Bronchial epithelial cell (primary cell): ENCODE results near the gene PSTPIP2. TPM values are rescaled to one million over a fixed set of nuclear protein-coding genes. Genes with fewer than 3 reads are reported as not detected.

Source experiments
- DNase-seq: peaks from one replicate; pipeline ENCODE4 v3.0.0-alpha.2; 2010; ENCODE audit warnings: low read depth
- FAIRE-seq: peaks from 2 replicates; lab custom pipeline; 2011; peaks lifted over from hg19 to GRCh38; lab: Jason Lieb, UNC
- H3K27me3 ChIP-seq: 2 replicates; pipeline ENCODE4 v1.5.1; 2011; ENCODE audit warnings: low read length; ENCODE audit not compliant: control insufficient read depth, insufficient read depth
- H3K36me3 ChIP-seq: 2 replicates; pipeline ENCODE4 v1.5.1; 2011; ENCODE audit warnings: low read length; ENCODE audit not compliant: control insufficient read depth, insufficient read depth
- H3K4me3 ChIP-seq: 2 replicates; pipeline ENCODE4 v1.5.1; 2011; ENCODE audit warnings: mild to moderate bottlenecking, low read depth, low read length, control low read depth
- CTCF ChIP-seq: IDR thresholded peaks from 2 replicates; pipeline ENCODE4 v1.5.1; 2011; ENCODE audit warnings: mild to moderate bottlenecking, moderate library complexity, low read length, control low read depth, inconsistent platforms; ENCODE audit not compliant: insufficient read depth, severe bottlenecking
- total RNA-seq: library from RNA; depleted of rRNA; stranded (reverse); fragments of >200 nt; gene quantifications from 2 replicates; pipeline ENCODE4 v1.2.1, GENCODE V29; 2014

Gene PSTPIP2
- total RNA-seq, 1 donor from 2014 or later, result 6.6 TPM

GRCh38 chr18:45945669-45946068 lies 126.4 kb downstream of the PSTPIP2 start:
- Histone ChIP-seq H3K27me3 (no peaks in the 10 kb centered on the region), H3K4me3 (no peak overlapping the region), H3K36me3 (peaks cover 16% of the 10 kb centered on the region)
- TF ChIP-seq CTCF, result no peak
- FAIRE-seq, result no peak
- DNase-seq, result no peak

- peaks cover 13% of the 10 kb centered on the region for H3K36me3 ChIP-seq
- no peaks in the 10 kb centered on the region for H3K27me3 ChIP-seq
- TF ChIP-seq CTCF, result no peak
- FAIRE-seq (no peak), DNase-seq (peak; percentile 25)
- no peak overlapping the region for H3K4me3 ChIP-seq
These were observed 131.3 kb downstream of the PSTPIP2 start for GRCh38 chr18:45940724-45941123.

- Histone ChIP-seq H3K27me3 (no peaks in the 10 kb centered on the region), H3K4me3 (no peak overlapping the region), H3K36me3 (peaks cover 15% of the 10 kb centered on the region)
- TF ChIP-seq CTCF, result no peak
- no peak for FAIRE-seq
- DNase-seq, result no peak
These were observed 132.8 kb downstream of the PSTPIP2 start for GRCh38 chr18:45939236-45939635.

- Histone ChIP-seq H3K27me3 (no peaks in the 10 kb centered on the region), H3K36me3 (peaks cover 14% of the 10 kb centered on the region), H3K4me3 (no peak overlapping the region)
- TF ChIP-seq CTCF, result no peak
- no peak for DNase-seq
- FAIRE-seq, result no peak
These were observed 133.5 kb downstream of the PSTPIP2 start for GRCh38 chr18:45938488-45938935.

GRCh38 chr18:45935591-45936335 lies 136.3 kb downstream of the PSTPIP2 start:
- DNase-seq (no peak), FAIRE-seq (peak; percentile 7)
- Histone ChIP-seq H3K27me3 (no peaks in the 10 kb centered on the region), H3K36me3 (peaks cover 10% of the 10 kb centered on the region), H3K4me3 (no peak overlapping the region)
- no peak for TF ChIP-seq CTCF

Other genes with a start within 250 kb of the PSTPIP2 start
- gene SIGLEC15, start 246.6 kb downstream of the PSTPIP2 start, total RNA-seq, result 0.26 TPM in 1 of 2 replicates, not detected in the other
- gene EPG5, start 104.9 kb downstream of the PSTPIP2 start, total RNA-seq, result 10.5 and 15.6 TPM in 2 replicates
- 506 and 666 TPM in 2 replicates for gene ATP5F1A, start 26.0 kb upstream of the PSTPIP2 start, total RNA-seq
- 12.7 and 18.7 TPM in 2 replicates for gene HAUS1, start 32.1 kb upstream of the PSTPIP2 start, total RNA-seq